Measurements from ENCODE around the gene ALDH3B1.

The ALDH3B1 gene

DNA sequence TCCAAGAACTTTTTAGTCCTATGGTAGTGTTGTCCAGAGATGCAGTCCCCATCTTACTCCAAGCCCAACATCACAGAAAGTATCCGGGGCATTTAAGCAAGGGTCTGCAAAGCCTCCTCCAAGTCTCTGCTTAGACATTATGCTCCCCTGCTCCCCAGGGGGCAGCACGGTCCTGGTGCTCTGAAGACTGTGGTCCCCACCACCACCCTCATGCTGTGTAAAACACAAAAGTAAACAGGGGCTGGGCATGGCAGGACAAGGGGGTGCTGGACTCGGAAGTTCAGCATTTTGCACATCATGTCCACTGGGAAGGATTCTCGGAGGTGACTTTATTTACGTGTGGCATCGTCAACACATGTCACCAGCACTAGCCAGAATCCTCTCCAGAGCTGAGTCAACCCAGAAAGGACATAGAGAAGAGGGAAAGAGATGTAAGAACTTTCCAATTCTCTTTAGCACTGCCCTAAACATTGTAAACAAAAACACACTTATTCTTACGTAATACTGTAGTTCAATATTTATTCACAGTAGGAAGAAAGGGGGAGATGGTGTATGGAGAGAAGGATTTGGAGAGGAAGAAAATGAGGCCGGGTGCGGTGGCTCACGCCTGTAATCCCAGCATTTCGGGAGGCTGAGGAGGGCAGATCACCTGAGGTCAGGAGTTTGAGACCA, 66.4 kb downstream of the ALDH3B1 start:
- no peak for DNase-seq

- DNase-seq, result no peak
These were observed 67.8 kb downstream of the ALDH3B1 start for GRCh38 chr11:68077617-68078582.
